ENCODE results near the gene BAIAP2L2.

- TF ChIP-seq CTCF (IDR thresholded peaks at IDR 0.05) (no peak), POLR2A (IDR thresholded peaks at IDR 0.05) (no peak), POLR2AphosphoS5 (IDR thresholded peaks at IDR 0.05) (no peak)
Measured at GRCh38 chr22:38036392-38037062, 74.0 kb downstream of the BAIAP2L2 start.
